GM12878 (cell line): ENCODE data around the gene ARL10. TPM values are rescaled to one million over a fixed set of nuclear protein-coding genes. Genes with fewer than 3 reads are reported as not detected.

ENCODE experiments used
- ATAC-seq: fragments of 200-7000 bp; cut with Tn5 transposase; 3 replicates; pipeline ENCODE4 v1.9.1; 2020; ENCODE audit warnings: mild to moderate bottlenecking, moderate library complexity
- BruUV-seq: library from RNA; stranded (reverse); fragments of 400-500 nt; replicated peaks from 2 replicates; lab custom pipeline; 2021; lab: Mats Ljungman, UMichigan
- CTCF ChIA-PET: fragments of 300-600 bp; sonication (Branson Sonifier 250); formaldehyde crosslinking; extraction: SDS; loops from one replicate; lab custom pipeline; 2021; ENCODE audit warnings: inconsistent platforms; lab: Yijun Ruan, JAX
- POLR2A ChIA-PET: fragments of 350-600 bp; formaldehyde crosslinking; extraction: SDS; loops from one replicate; lab custom pipeline; 2021; ENCODE audit warnings: inconsistent platforms; lab: Charles Lee
- RAD21 ChIA-PET: fragments of 300-600 bp; sonication (Branson Sonifier 250); formaldehyde crosslinking; loops from one replicate; lab custom pipeline; 2023; ENCODE audit warnings: antibody characterized with exemption; ENCODE audit not compliant: unreplicated experiment; lab: Charles Lee
- SMC1A ChIA-PET: fragments of 300-600 bp; sonication (Branson Sonifier 250); formaldehyde crosslinking; loops from one replicate; lab custom pipeline; 2023; ENCODE audit not compliant: unreplicated experiment, uncharacterized antibody; lab: Charles Lee
- DNase-seq: peaks from one replicate; pipeline ENCODE4 v3.0.0-alpha.2; 2011; ENCODE audit warnings: low read depth, low spot score
- FAIRE-seq: peaks from 3 replicates; lab custom pipeline; 2011; peaks lifted over from hg19 to GRCh38; lab: Jason Lieb, UNC
- H2AFZ ChIP-seq: 2 replicates; pipeline ENCODE4 v1.6.0; 2011; ENCODE audit warnings: low read depth, low read length, control low read depth; ENCODE audit not compliant: control insufficient read depth
- H3K27ac ChIP-seq: 2 replicates; pipeline ENCODE4 v1.5.1; 2011; ENCODE audit warnings: control low read depth; ENCODE audit not compliant: control insufficient read depth, insufficient read depth
- H3K27me3 ChIP-seq, 2 experiments: replicated peaks in 1 of 2; 2 replicates each; pipeline versions ENCODE4 v1.6.0 to v1.6.1; 2011; ENCODE audit warnings: low read length in 1 of 2; ENCODE audit not compliant: control insufficient read depth in 2 of 2, insufficient read depth in 2 of 2
- H3K36me3 ChIP-seq, 2 experiments: 2 replicates each; pipeline ENCODE4 v1.5.1; 2011; ENCODE audit warnings: low read length in 1 of 2; ENCODE audit not compliant: control insufficient read depth in 2 of 2, insufficient read depth in 2 of 2
- H3K4me1 ChIP-seq: 2 replicates; pipeline ENCODE4 v1.6.1; 2011; ENCODE audit warnings: mild to moderate bottlenecking, low read length, moderate library complexity, mixed read lengths; ENCODE audit not compliant: control insufficient read depth, insufficient read depth
- H3K4me2 ChIP-seq: 2 replicates; pipeline ENCODE4 v1.6.0; 2011; ENCODE audit warnings: control low read depth; ENCODE audit not compliant: control insufficient read depth, insufficient read depth
- H3K4me3 ChIP-seq: fragments of 200-600 bp; sonication (generic); 2 replicates; pipeline ENCODE4 v1.5.1; 2016
- H3K79me2 ChIP-seq: 2 replicates; pipeline ENCODE4 v1.6.0; 2011; ENCODE audit warnings: low read length; ENCODE audit not compliant: control insufficient read depth, insufficient read depth
- H3K9ac ChIP-seq: 2 replicates; pipeline ENCODE4 v1.8.0; 2011; ENCODE audit warnings: low read length, control low read depth, mixed read lengths; ENCODE audit not compliant: control insufficient read depth, insufficient read depth
- H3K9me3 ChIP-seq: replicated peaks from 3 replicates; pipeline ENCODE4 v1.5.1; 2011; ENCODE audit warnings: mild to moderate bottlenecking, low read length; ENCODE audit not compliant: control insufficient read depth, insufficient read depth
- H4K20me1 ChIP-seq: 2 replicates; pipeline ENCODE4 v1.6.0; 2011; ENCODE audit not compliant: control insufficient read depth, insufficient read depth
- HCFC1 ChIP-seq: fragments of 150-350 bp; IDR thresholded peaks from 2 replicates; pipeline ENCODE4 v1.6.1; 2014; ENCODE audit warnings: low read length
- IRF3 ChIP-seq: fragments of 450-650 bp; IDR thresholded peaks from 2 replicates; pipeline ENCODE4 v1.6.1; 2014; ENCODE audit warnings: mild to moderate bottlenecking
- MEF2B ChIP-seq: fragments of 450-650 bp; IDR thresholded peaks from 2 replicates; pipeline ENCODE4 v1.6.1; 2018; ENCODE audit warnings: mild to moderate bottlenecking, moderate library complexity; ENCODE audit not compliant: partially characterized antibody, poor library complexity, severe bottlenecking
- SMC3 ChIP-seq: IDR thresholded peaks from 2 replicates; pipeline ENCODE4 v1.6.1; 2011; ENCODE audit warnings: low read length, improper control_type of control experiment, borderline replicate concordance
- ZNF24 ChIP-seq: fragments of 450-650 bp; IDR thresholded peaks from 2 replicates; pipeline ENCODE4 v1.6.1; 2017; ENCODE audit warnings: antibody characterized with exemption, mild to moderate bottlenecking
- WGBS: methylation state at CpG from one replicate; pipeline ENCODE4 v1.1.6; 2016; ENCODE audit warnings: low lambda C conversion rate; ENCODE audit not compliant: insufficient replicate concordance, insufficient coverage; ENCODE audit errors: missing lambda C conversion rate; 5-methylcytosine and 5-hydroxymethylcytosine counted together
- in situ Hi-C: fragments of 300-500 bp; cut with MboI; formaldehyde crosslinking; loops from 9 replicates; pipeline ENCODE4 v1.14.3; 2018; ENCODE audit warnings: mixed read lengths
- intact Hi-C: fragments of 100-400 bp; cut with micrococcal nuclease; formaldehyde crosslinking; loops from one replicate; pipeline ENCODE4 v1.14.2; 2022; ENCODE audit not compliant: unreplicated experiment
- polyA plus RNA-seq, 11 experiments: library from polyadenylated mRNA; depleted of rRNA in 4 of 11; unstranded in 6 of 11; stranded (reverse) in 5 of 11; fragments of >200 nt; fragmentation: Nextera tagmentation in 4 of 11; fragmentation: Illumina TruSeq in 1 of 11; extraction: Ambion mirVana in 4 of 11; extraction: Trizol in 1 of 11; gene quantifications; 1 replicate in 1 of 11; 2 replicates in 10 of 11; pipeline versions ENCODE4 v1.2.1 to v1.2.3, GENCODE V29; 2011 to 2016; ENCODE audit warnings: inconsistent platforms in 2 of 11, missing spikeins in 2 of 11, low read depth in 1 of 11
- total RNA-seq, 4 experiments: library from RNA; depleted of rRNA in 3 of 4; stranded (reverse); fragments of >200 nt in 3 of 4; fragmentation: Illumina TruSeq in 1 of 4; extraction: Trizol in 1 of 4; gene quantifications; 2 replicates each; pipeline versions ENCODE4 v1.2.1 to v1.2.3, GENCODE V29; 2013 to 2021
- TF ChIP-seq, protein P1 (sequence below): IDR thresholded peaks from 2 replicates; pipeline ENCODE4 v1.6.1; 2012; ENCODE audit warnings: low read depth, low read length, improper control_type of control experiment

Gene ARL10
- total and polyA plus RNA-seq, 10 of the 15 experiments (the other 5 are each of a cell fraction or from before 2014, with no cell fraction given), result 0.44 to 6.4 (median 2.4) TPM

DNA sequence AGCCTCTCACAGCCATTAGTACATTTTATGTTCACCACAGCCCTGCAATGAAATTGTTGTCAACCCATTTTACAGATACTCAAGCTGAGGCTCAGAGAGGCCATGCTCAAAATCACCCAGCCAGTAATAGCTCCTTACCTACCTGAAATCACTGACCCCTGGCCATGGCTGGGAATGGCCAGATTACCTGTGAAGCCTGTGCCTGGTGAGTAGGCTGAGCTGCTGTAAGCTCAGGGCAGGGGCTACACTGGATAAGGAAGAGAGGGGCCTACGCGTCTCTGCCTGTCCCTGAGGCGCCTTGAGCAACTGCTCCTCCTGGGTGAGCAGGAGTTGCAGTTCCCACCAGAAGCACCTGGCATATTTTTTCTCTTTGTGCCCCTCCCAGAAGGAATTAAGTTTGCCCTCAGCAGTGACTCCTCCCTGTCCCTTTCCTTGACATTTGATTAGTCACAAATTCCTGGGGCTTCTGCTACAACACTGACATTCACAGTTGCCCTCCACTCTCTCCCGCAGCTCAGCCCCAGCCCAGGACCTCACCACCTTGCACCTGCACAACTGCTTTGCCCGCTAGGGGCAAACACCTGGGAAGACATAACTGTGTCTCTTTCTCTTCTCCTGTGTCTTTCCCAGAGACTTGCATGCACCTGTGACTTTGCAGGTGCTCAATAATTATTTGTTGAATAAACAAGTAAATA lies 45.3 kb downstream of the ARL10 start (continued):
- TF ChIP-seq IRF3 (no peak), SMC3 (no peak), HCFC1 (no peak)
- TF ChIP-seq, protein P1, sequence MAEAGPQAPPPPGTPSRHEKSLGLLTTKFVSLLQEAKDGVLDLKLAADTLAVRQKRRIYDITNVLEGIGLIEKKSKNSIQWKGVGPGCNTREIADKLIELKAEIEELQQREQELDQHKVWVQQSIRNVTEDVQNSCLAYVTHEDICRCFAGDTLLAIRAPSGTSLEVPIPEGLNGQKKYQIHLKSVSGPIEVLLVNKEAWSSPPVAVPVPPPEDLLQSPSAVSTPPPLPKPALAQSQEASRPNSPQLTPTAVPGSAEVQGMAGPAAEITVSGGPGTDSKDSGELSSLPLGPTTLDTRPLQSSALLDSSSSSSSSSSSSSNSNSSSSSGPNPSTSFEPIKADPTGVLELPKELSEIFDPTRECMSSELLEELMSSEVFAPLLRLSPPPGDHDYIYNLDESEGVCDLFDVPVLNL, result no peak
- TF ChIP-seq, all 136 proteins: peak for 0

DNA sequence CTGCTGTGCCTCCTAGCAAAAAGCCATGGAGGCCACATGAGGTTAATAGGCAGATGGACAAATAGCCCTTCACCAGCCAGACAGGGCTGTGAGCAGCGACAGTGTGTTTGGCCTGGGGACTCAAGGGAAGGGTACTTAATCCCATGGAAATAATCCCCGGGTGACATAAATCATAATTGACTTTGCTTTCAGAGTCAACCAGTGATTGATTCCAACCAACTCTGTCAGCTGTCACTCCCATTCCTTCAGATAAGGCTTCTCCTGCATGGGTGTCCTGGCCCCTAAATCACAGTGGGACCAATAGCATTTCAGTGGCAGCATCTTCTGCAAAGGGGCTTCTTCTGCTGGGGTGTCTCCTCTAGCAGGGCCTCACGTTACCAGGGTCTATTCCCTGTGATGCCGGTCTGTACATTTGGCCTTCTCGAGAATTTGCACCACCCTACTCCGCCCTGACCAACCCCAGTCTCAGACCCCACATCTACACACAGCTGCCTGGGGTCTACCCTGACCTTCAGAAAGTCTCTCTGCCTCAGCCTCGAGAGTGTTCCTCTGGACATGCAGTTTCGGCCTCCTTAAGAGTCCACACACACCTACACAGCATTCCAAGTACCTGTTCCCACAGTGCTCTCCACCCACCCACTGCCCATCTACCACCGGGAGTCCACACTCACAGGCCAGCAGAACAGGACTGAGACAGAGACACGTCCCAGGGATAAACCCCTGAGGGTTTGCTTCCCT lies 47.4 kb downstream of the ARL10 start:
- ATAC-seq, result no peak
- H3K79me2 ChIP-seq, result peaks cover 5% of the 10 kb centered on the region
- in situ Hi-C loops, result no loop called here
- H3K9me3 ChIP-seq, result no peaks in the 10 kb centered on the region
- TF ChIP-seq MEF2B (no peak), ZNF24 (no peak)
- TF ChIP-seq, all 136 proteins: peak for 0
- no TSS peak for BruUV-seq
- ChIA-PET CTCF (no interaction called here), POLR2A (interaction anchor here (0.6 to 0.7 kb wide), 2 partner anchors 22 to 23 kb away, joined by 3 read pairs; no protein-coding TSS in a partner anchor), RAD21 (no interaction called here), SMC1A (no interaction called here)
- DNase-seq (no peak), FAIRE-seq (no peak)
- H3K27me3 ChIP-seq, result no peaks in the 10 kb centered on the region
- no peak overlapping the region for H3K4me2 ChIP-seq
- intact Hi-C loops, result loop anchor here (10.0 kb wide), 2 partner anchors 232 to 678 kb away; partner anchors contain the start of gene TSPAN17
- H4K20me1 ChIP-seq, result no peaks in the 10 kb centered on the region
- no peak overlapping the region for H3K9ac ChIP-seq
- 90% methylated on average over 10 of the region's 10 CpGs for WGBS
- H3K27ac ChIP-seq, result no peak overlapping the region
- H3K36me3 ChIP-seq, result no peaks in the 10 kb centered on the region; a peak in 1 of 4 replicates
- H2AFZ ChIP-seq, result no peak overlapping the region
- H3K4me3 ChIP-seq, result no peak overlapping the region
- peaks cover 19% of the 10 kb centered on the region for H3K4me1 ChIP-seq
